Stimulated activated naive CD8-positive, alpha-beta T cell treated with anti-CD3 and anti-CD28 coated beads, Interleukin-15, amount 100 ng/mL, for 72 hours (primary cell): ENCODE data around the gene EFCC1.

Experiments
- ATAC-seq: fragments of 150-1000 bp; cut with Tn5 transposase; 2 replicates; pipeline ENCODE4 v1.10.0; 2021; ENCODE audit warnings: mild to moderate bottlenecking, moderate library complexity
- DNase-seq, 2 donors: peaks; one replicate each; pipeline ENCODE4 v3.0.0; 2021 to 2022
- H3K27ac Mint-ChIP-seq, 2 donors: one replicate each; pipeline ENCODE4 v1.8.0; 2022; ENCODE audit warnings: mild to moderate bottlenecking in 2 of 2, mixed read lengths in 2 of 2, moderate library complexity in 2 of 2
- H3K27me3 Mint-ChIP-seq: one replicate; pipeline ENCODE4 v1.8.0; 2022; ENCODE audit warnings: mixed read lengths
- H3K4me1 Mint-ChIP-seq: one replicate; pipeline ENCODE4 v1.8.0; 2022; ENCODE audit warnings: mild to moderate bottlenecking, mixed read lengths
- H3K4me3 Mint-ChIP-seq, 2 donors: one replicate each; pipeline ENCODE4 v1.8.0; 2022; ENCODE audit warnings: mild to moderate bottlenecking in 2 of 2, mixed read lengths in 2 of 2, moderate library complexity in 1 of 2
- H3K9me3 Mint-ChIP-seq, 2 donors: one replicate each; pipeline ENCODE4 v1.8.0; 2022; ENCODE audit warnings: mixed read lengths in 2 of 2

The EFCC1 gene

GRCh38 chr3:129046732-129047552, 45.8 kb downstream of the EFCC1 start:
- Mint-ChIP-seq H3K4me3 (peak overlapping the region in 1 of 2 donors; percentile 67), H3K9me3 (peaks cover 5 to 9% of the 10 kb centered on the region in 2 donors)

GRCh38 chr3:129047553-129047839, 46.4 kb downstream of the EFCC1 start:
- Mint-ChIP-seq H3K4me1 (peaks cover 1% of the 10 kb centered on the region), H3K27me3 (peaks cover 8% of the 10 kb centered on the region), H3K4me3 (peak overlapping the region in 1 of 2 donors; percentile 52), H3K9me3 (peaks cover 5 to 9% of the 10 kb centered on the region in 2 donors), H3K27ac (peak overlapping the region in 1 of 2 donors; percentile 48)
- DNase-seq (no peak), ATAC-seq (no peak)

More at GRCh38 chr3:129046732-129047552, 45.8 kb downstream of the EFCC1 start:
- DNase-seq (no peak), ATAC-seq (peak; percentile 15)
- H3K27ac Mint-ChIP-seq = no peak overlapping the region
- H3K27me3 Mint-ChIP-seq = peaks cover 8% of the 10 kb centered on the region
- H3K4me1 Mint-ChIP-seq = no peaks in the 10 kb centered on the region

- Mint-ChIP-seq H3K27ac (no peak overlapping the region), H3K27me3 (no peaks in the 10 kb centered on the region), H3K9me3 (peaks cover 5 to 9% of the 10 kb centered on the region in 2 donors), H3K4me3 (no peak overlapping the region), H3K4me1 (peaks cover 16% of the 10 kb centered on the region)
- DNase-seq = no peak
- no peak for ATAC-seq
These were observed 49.6 kb downstream of the EFCC1 start for GRCh38 chr3:129050556-129051295.

- Mint-ChIP-seq H3K4me1 (peaks cover 16% of the 10 kb centered on the region), H3K27me3 (no peaks in the 10 kb centered on the region), H3K4me3 (no peak overlapping the region), H3K9me3 (peaks cover 5 to 9% of the 10 kb centered on the region in 2 donors), H3K27ac (peak overlapping the region; percentile 56 to 59)
- ATAC-seq (no peak), DNase-seq (no peak)
These were observed 50.8 kb downstream of the EFCC1 start for GRCh38 chr3:129051871-129052340.

- no peak overlapping the region for H3K27ac Mint-ChIP-seq
- no peak overlapping the region for H3K4me3 Mint-ChIP-seq
- no peaks in the 10 kb centered on the region for H3K27me3 Mint-ChIP-seq
- peaks cover 5 to 8% of the 10 kb centered on the region in 2 donors for H3K9me3 Mint-ChIP-seq
- DNase-seq = no peak
- H3K4me1 Mint-ChIP-seq = peaks cover 16% of the 10 kb centered on the region
- no peak for ATAC-seq
These were observed 51.6 kb downstream of the EFCC1 start for GRCh38 chr3:129052675-129053074.

- no peak for ATAC-seq
- H3K4me3 Mint-ChIP-seq = no peak overlapping the region
- no peaks in the 10 kb centered on the region for H3K9me3 Mint-ChIP-seq
- peaks cover 25% of the 10 kb centered on the region for H3K4me1 Mint-ChIP-seq
- DNase-seq = no peak
- H3K27ac Mint-ChIP-seq = peak overlapping the region; percentile 9 to 72
- no peaks in the 10 kb centered on the region for H3K27me3 Mint-ChIP-seq
These were observed 53.6 kb downstream of the EFCC1 start for GRCh38 chr3:129054605-129055104.

GRCh38 chr3:129056451-129057173, 55.5 kb downstream of the EFCC1 start:
- Mint-ChIP-seq H3K4me1 (peaks cover 25% of the 10 kb centered on the region), H3K9me3 (no peaks in the 10 kb centered on the region), H3K27ac (no peak overlapping the region), H3K4me3 (no peak overlapping the region), H3K27me3 (no peaks in the 10 kb centered on the region)
- DNase-seq (no peak), ATAC-seq (no peak)

- no peaks in the 10 kb centered on the region for H3K27me3 Mint-ChIP-seq
- H3K4me3 Mint-ChIP-seq = no peak overlapping the region
- no peak overlapping the region for H3K27ac Mint-ChIP-seq
- H3K4me1 Mint-ChIP-seq = peaks cover 25% of the 10 kb centered on the region
- H3K9me3 Mint-ChIP-seq = no peaks in the 10 kb centered on the region
- DNase-seq (no peak), ATAC-seq (no peak)
These were observed 56.1 kb downstream of the EFCC1 start for GRCh38 chr3:129057249-129057648.

GRCh38 chr3:129058441-129059200, 57.5 kb downstream of the EFCC1 start:
- no peak overlapping the region for H3K4me3 Mint-ChIP-seq

GRCh38 chr3:129059311-129059958, 58.3 kb downstream of the EFCC1 start:
- H3K4me1 Mint-ChIP-seq = peaks cover 9% of the 10 kb centered on the region
- H3K9me3 Mint-ChIP-seq = no peaks in the 10 kb centered on the region

More at GRCh38 chr3:129058441-129059200, 57.5 kb downstream of the EFCC1 start:
- H3K9me3 Mint-ChIP-seq = no peaks in the 10 kb centered on the region
- peaks cover 13% of the 10 kb centered on the region for H3K4me1 Mint-ChIP-seq
- DNase-seq (no peak), ATAC-seq (peak; percentile 66)
- no peaks in the 10 kb centered on the region for H3K27me3 Mint-ChIP-seq
- no peak overlapping the region for H3K27ac Mint-ChIP-seq

GRCh38 chr3:129060276-129061022, 59.3 kb downstream of the EFCC1 start, which contains the start of gene GP9:
Gene GP9 (plus strand): TSS chr3:129060779. CDS start chr3:129061740, 961 bp downstream.
- DNase-seq = no peak
- Mint-ChIP-seq H3K4me1 (peaks cover 9% of the 10 kb centered on the region), H3K27me3 (no peaks in the 10 kb centered on the region), H3K27ac (no peak within 1 kb of the TSS), H3K4me3 (no peak within 1 kb of the TSS), H3K9me3 (no peaks in the 10 kb centered on the region)
- no peak for ATAC-seq

More at GRCh38 chr3:129059311-129059958, 58.3 kb downstream of the EFCC1 start:
- H3K27me3 Mint-ChIP-seq = no peaks in the 10 kb centered on the region
- ATAC-seq (no peak), DNase-seq (no peak)
- H3K4me3 Mint-ChIP-seq = no peak overlapping the region
- H3K27ac Mint-ChIP-seq = no peak overlapping the region

- Mint-ChIP-seq H3K9me3 (no peaks in the 10 kb centered on the region), H3K4me1 (peaks cover 9% of the 10 kb centered on the region), H3K27ac (no peak overlapping the region), H3K27me3 (no peaks in the 10 kb centered on the region), H3K4me3 (no peak overlapping the region)
- DNase-seq (no peak), ATAC-seq (no peak)
These were observed 60.2 kb downstream of the EFCC1 start for GRCh38 chr3:129061023-129061887.
